HG02852 (cell line): ENCODE data around the gene TOMT.
A peak's percentile ranks its signal among the peaks of the same experiment; 100 is the strongest.

Experiments
- ATAC-seq: cut with Tn5 transposase; IDR thresholded peaks from one replicate; pipeline ENCODE4 v1.9.1; 2021; ENCODE audit warnings: mild to moderate bottlenecking, moderate library complexity; ENCODE audit not compliant: unreplicated experiment

TOMT gene, protein sequence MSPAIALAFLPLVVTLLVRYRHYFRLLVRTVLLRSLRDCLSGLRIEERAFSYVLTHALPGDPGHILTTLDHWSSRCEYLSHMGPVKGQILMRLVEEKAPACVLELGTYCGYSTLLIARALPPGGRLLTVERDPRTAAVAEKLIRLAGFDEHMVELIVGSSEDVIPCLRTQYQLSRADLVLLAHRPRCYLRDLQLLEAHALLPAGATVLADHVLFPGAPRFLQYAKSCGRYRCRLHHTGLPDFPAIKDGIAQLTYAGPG

DNA sequence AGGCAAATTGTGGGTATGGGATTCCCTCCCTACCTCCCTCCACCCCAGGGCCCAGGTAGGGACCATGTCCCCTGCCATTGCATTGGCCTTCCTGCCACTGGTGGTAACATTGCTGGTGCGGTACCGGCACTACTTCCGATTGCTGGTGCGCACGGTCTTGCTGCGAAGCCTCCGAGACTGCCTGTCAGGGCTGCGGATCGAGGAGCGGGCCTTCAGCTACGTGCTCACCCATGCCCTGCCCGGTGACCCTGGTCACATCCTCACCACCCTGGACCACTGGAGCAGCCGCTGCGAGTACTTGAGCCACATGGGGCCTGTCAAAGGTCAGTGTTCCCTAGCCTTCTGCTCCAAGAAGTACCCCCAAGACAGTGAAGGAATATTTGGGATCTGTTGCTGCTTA is at the start of gene TOMT:
Gene TOMT (plus strand): TSS at position 37 of the 400 bp plus-strand sequence. CDS start 28 bp downstream, at position 65.
- no peak for ATAC-seq

DNA sequence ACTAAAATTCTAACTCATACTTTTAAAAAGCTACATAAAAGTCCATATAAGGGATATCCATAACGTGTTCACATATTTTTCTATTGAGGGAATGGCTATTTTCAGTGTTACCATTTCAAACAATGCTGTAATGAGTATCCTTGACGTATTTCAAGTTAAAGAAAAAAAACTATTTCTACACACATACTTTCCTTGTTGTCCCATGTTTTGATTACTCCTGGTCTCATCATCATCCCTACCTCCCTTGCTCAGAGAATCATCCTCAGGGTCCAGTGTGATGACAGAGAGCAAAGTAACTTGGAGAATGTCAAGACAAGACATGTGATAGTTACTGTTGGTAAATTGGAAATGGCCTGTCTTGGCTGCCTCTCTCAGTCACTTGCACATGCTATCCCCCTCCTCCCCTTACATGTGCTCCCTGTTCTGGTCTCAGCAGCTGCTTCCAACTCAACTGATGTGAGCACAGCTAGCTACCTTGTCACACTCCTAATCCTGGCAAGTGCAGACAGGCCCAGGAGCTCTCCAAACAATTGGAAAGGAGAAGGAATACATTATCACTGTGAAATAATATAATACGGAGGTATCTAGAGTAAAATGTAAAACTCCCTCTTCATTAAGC is 47.2 kb upstream of the TOMT start:
- no peak for ATAC-seq

DNA sequence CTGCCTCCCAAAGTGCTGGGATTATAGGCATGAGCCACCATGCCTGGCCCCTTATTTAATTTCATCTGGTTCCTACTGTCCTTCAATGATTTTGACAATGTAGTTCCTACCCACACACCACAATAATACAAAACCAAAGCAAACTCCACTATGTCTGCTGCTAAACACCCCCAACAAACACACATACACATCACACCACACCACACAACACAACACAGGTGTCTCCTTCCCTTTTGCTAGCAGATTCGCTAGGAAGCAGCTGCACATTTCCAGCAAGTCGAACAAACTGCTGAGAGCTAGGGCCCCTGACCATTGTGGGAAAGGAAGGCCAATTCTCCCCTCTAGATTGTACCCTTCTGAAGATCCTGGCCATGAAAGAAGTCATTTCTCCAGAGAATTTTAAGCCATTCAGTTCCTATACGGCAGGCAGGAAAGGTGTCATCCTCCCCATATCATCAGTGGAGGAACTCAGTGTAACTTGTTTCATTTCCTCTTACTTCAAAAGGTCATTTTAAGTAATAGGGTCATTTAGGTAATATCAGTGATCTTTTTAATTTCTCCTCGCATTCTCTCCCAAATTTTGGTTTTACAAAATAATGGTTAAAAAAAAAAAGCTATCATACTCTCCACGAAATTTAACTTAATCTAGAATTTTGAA is 43.9 kb upstream of the TOMT start:
- ATAC-seq = no peak

DNA sequence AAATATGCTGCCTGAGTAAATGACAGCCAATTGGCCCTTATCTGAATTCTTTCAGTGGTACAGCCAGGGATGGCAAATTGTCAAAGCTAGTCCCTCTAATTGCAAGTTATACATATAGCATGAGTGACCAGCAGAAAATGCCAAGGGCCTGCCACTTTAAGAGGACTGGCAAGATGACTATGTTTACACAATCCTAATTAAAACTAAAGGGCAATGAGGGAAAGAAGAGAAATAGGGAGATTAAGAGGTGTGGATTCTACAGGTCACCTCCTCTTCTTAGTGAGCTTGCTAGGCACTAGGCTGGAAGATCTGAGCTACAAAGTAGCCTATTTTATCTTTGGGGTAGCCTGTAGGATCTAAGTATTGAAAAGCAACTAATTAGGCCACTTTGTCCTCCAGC is 38.9 kb upstream of the TOMT start:
- ATAC-seq = no peak

DNA sequence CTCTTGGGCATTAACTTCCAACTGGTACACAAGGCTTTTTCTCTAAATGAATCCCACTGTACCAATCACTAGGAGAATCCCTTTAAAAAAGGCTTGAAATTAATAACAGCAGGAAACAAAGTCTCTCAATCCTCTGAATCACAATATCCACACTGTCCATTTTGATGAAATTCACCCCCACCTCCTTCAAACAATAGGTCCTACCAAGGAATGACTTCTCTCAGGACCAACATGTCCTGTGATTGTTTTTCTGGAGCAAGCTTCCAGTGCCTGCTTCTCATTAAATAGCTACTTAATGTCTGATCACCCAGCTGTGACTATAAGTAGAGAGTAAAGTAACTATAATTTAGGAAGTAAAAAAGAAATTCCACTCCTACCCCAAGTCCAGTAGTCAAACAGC is 38.5 kb upstream of the TOMT start:
- ATAC-seq = no peak

DNA sequence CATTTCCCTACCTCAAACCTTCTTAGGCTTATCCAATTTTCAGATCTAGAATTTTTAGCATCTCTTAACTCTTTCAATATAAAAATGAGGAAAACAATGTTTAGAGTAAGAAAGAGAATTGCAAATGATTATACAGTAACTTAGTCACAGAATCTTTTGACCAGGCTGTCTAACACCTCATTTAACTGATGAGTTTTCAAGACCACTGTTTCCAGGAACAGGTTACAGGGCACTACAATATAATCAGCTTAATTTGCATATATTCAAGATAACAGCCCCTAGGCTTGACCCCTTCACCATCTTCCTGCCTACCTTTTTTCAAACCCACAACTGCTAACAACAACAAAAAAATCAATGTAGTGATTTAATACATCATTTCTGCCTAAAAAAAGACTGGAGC is 38.0 kb upstream of the TOMT start:
- ATAC-seq = no peak

DNA sequence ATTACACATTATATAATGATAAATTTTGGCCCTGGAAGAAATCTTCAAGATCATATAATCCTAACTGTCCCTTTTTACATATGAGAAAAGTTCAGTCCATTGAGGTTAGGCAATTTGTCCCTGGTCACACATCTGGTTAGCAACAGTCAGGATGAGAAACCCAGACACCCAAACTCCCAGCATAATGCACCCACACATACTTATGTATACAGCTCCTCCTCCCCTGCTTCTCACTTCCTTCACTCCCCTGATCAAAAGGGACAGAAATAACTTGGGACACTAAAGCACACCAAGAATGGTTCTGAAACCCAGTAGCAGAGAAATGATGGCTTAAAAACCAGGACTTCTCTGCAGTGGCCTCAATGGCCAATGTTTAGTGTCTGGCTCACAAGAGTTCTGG is 36.5 kb upstream of the TOMT start:
- no peak for ATAC-seq

DNA sequence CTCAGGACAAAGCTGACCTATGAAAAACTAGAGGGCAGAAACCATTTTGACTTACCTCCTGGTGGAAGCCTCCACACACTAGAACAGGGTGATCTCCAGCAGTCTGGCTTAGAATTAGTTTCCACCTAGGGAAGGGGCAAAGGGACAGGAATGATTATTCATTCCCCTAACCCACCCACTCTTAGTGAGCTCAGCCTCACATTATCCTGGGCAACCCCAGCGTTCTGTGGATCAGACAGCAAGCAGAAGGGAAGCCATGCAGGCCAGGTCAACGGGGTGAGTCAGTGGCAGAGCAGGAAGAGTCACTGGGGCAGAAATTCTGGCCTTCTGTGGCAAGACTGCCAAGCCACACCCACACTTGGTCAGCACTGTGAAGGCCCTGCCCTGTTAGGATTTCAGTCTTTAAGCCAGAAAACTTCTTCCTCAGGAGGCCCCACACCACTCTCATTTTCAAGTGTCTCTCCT is 35.9 kb upstream of the TOMT start:
- no peak for ATAC-seq

DNA sequence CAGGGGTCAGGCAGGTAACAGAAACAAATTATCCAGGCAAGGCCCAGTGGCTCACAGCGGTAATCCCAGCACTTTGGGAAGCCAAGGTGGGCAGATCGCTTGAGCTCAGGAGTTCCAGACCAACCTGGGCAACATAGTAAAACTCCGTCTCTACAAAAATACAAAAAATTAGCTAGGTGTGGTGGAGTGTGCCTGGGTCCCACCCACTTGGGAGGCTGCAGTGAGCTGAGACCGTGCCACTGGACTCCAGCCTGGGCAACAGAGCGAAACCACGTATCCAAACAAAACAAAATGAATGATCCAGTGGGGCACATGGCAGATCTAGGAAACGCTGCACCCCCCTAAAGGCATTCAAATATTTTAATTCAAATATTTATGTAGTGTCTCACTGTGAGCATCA is 35.2 kb upstream of the TOMT start:
- ATAC-seq = no peak

DNA sequence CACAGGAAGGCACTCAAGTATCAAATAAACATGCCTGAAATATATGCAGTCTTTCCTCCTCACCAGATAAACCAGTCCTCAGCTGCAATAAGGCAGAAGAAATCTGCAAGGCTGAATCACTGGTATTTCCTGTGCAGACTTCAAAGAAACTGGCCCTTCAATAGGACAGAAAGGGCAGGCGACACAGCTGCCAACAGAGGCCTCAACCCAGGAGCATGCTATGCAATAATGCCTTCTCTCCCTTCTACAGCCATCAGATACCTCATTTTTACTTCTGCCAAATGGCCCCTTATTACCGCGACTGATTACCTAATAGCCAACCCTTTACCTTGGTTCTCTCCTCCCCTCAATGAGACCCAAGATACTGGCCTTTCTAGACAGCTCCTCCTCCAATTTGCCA is 33.4 kb upstream of the TOMT start:
- ATAC-seq = no peak

DNA sequence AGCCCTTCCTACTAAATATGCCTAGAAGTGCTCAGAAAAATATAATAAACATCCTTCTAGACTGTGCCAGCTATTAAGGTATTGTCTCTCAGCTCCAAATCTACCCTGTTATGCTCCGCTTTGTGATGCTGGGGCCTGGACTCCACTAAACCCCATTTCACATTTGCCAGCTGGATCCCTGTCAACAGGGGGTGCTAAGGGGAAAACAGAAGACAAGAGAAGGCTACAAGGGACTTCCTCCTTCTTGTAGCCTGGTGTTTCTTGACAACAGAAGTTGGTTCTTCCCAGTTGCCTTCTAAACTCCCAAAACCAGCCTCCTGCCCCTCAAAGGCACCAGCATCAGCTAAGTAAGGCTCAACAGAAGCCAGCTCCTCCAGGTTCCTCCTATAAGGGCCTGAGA is 30.6 kb upstream of the TOMT start:
- no peak for ATAC-seq

DNA sequence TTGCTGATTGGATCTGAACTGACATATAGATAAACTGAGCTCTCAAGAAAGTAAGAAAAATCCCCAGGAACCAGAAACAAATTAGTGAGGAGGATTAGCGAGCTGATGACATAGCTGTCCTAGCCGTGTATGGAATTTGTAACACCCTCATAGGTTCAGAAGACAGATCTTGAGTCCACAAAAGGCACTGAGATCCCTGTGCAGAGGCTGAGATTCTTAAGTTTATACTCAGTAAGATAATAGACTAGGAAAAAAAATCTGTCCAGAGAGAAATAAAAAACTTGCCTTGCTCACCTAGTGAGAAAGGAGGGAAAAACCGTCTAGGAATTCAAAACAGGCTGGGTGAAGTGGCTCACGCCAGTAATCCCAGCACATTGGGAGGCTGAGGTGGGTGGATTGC is 30.0 kb upstream of the TOMT start:
- no peak for ATAC-seq

DNA sequence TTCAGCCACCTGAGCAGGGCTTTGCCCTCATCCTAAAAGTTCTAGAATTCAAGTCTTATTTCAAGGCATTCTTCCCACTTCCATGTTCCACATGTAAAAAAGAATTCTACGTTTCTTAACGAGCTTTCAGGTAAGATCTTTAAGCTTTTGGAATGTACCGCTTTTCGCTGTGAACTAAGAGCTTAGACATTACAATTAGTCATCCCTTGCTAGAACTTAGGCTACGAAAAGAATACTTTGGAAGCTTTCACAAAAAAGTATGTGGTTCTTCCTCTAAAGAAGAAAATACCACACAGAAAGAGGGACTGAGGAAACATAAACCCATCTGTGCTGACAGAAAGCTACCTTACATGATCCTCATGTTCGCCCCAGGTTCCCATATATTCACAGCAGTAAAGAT is 27.2 kb upstream of the TOMT start:
- no peak for ATAC-seq

DNA sequence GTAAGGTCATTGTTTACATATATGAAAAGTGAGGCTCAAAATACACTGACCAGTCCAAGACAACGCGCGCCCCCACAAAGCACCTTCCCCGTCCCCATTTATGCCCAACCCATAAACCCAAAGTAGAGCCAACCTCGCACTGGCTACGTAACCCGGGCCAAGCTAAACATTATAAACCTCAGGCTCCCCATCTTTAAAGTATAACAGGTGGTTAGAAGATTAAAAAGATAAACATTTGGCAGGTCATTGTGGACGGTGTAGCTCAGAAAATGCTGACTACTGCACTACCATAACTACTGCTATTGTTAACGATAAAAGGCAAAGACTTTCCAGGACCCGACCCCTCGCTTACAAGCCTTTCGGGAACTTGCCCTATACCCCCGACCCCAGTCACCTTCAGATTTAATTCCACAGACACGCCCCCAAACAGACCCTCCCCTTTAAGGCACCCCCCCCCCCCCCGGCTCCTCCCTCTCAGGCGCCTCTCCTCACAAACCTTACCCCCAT is 25.9 kb upstream of the TOMT start:
- ATAC-seq = no peak

DNA sequence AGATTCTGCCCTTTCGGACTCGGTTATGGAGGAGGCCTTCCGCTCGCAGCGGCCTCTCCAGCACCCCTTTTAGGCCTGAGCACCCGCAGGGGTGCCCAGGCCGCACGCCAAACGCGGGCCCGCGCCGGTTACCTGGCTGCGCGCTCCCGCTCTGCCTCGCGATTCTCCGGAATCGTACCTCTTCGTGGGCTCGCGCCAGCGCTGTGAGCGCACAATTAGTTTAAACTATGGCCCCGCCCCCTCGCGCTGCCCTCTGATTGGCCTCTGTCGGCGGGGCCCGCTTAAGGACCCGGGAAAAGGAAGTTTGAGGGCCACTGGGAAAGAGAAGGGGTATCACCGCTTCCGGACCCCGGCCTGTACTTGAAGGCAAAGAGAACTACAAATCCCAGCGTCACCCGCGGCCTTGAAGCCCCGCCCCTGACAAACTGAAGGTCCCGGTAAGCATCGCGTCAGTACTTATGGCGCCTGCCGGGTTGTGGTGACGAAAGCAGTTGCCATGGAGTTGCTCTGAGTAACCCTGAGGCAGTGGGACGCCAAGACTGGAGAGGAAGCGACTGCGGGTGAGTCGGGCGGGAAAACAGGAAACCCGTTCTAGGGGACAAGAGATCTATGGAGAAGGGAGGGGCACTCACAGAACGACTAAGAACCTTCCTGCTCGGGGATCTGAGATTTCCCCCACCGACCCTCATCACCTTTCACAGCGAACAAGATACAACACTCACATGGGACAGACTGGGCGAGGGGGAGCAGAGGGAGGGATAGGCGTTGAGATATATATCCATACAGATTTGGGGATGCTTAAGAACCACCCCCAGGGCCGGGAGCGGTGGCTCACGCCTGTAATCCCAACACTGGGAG is 25.2 kb upstream of the TOMT start, which contains the start of the genes LRRC51 and NUMA1:
Gene LRRC51 (plus strand): TSS at position 525 of the 858 bp plus-strand sequence. CDS start 8,234 bp downstream, outside the sequence.
Gene NUMA1 (minus strand): TSS at position 217 of the 858 bp plus-strand sequence. CDS start 44,599 bp downstream, outside the sequence.
- ATAC-seq = peak; percentile 97

DNA sequence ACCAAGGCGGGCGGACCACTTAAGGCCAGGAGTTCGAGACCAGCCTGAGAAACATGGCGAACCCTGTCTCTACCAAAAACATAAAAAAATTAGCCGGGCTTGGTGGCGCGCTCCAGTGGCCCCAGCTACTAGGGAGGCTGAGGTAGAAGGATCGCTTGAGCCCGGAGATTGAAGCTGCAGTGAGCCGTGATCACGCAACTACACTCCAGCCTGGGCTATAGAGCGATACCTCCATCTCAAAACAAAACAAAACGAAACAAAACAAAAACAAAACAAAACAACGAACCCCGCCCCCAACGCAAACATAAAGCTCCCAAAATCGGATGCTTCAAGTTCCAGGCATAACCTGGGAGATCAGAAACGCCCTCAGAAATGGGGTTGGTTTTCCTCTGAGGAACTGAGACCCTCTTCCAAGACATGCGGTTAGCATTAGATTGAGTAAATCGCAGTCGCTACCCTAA is 24.5 kb upstream of the TOMT start:
- ATAC-seq = no peak

DNA sequence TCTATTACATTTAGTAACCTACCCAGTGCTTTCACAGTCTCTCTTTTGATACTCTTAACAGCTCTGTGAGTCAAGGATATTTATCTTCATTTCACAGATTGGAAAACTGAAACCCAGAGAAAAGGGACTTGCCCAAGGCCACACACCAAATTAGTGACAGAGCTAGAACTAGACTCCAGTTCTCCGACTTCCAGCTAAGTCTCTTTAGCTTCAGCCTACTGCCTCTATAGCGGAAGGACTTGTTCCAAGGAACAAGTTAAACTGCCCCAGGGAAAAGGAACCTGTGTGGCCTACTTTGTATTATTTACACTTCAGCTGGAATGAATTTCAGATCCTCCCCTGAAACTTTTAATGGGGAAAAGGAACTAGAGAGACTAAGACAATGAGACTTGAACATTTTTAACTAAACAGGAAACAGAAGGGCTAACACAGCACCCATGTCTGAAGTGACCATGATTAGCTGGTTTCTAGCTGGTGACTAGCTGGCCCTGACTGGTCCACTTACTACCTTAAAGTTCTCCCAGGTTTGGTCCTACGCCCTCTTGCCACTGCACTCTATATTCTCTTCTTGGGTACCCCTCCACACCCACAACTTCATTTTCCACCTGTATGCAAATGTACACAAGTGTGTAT is 23.8 kb upstream of the TOMT start:
- no peak for ATAC-seq

DNA sequence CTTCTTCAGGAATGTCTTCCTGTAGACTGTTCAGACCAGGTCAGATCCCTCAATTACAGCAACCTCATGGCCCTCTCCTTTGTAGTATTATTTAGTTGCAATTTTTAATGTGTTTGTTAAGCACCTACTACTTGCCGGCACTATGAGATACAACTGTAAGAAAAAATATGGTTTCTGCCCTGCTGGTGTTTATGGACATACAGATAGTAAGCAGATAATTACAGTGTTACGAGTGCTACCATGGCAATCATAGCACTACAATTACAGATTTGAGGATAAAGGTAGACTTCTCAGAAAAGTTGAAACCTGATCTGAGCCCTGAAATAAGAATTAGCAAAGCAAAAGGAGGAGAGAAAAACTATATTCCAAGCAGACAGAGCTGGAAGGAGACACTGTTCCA is 22.3 kb upstream of the TOMT start:
- ATAC-seq = no peak

DNA sequence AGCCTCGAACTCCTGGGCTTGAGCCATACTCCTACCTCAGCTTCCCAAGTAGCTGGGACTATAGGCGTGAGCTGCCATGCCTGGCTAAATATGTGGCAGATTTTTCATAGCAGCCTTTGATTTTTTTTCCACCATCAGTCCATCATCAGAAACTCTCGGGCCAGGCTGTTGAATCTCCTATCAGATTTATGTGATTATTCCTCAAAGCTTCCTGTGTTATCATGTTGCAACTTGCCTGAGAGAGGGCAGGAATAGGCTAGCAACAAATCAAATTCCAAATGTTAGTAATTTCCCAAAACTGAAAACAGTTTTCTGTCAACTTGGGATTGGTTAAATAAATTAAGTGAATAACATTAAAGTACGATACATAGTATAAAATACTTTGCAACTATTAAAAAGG is 21.6 kb upstream of the TOMT start:
- ATAC-seq = no peak

DNA sequence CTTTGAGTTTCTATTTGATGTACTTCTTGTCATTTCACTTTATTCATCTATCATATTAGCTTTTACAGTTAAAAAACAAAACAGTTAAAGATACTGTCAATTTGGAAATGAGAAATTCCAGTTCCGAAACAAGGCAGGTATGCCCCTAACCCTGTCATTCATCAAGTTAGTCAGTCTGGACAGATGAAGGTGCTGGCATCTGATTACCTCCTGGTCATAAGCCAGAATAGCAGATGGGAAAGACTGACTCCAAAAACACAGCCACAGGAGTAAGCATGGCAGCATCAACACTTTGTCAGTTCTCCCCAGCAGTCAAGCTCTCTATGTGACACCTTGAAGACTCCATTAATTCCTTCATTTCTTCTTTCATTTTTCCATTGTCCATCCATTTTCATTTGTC is 20.8 kb upstream of the TOMT start:
- ATAC-seq = no peak
